NCI-H748 (cell line): ENCODE results near the gene IFITM1.
"Not testable (repeated sequence)": the region's sequence is repeated elsewhere in the genome, so short reads cannot be mapped to it uniquely, and the experiment has no call there.

Experiments used
- DNase-seq: peaks from one replicate; lab custom pipeline; 2025; ENCODE audit not compliant: unreplicated experiment; lab: John Stamatoyannopoulos, UW

The IFITM1 gene

DNA sequence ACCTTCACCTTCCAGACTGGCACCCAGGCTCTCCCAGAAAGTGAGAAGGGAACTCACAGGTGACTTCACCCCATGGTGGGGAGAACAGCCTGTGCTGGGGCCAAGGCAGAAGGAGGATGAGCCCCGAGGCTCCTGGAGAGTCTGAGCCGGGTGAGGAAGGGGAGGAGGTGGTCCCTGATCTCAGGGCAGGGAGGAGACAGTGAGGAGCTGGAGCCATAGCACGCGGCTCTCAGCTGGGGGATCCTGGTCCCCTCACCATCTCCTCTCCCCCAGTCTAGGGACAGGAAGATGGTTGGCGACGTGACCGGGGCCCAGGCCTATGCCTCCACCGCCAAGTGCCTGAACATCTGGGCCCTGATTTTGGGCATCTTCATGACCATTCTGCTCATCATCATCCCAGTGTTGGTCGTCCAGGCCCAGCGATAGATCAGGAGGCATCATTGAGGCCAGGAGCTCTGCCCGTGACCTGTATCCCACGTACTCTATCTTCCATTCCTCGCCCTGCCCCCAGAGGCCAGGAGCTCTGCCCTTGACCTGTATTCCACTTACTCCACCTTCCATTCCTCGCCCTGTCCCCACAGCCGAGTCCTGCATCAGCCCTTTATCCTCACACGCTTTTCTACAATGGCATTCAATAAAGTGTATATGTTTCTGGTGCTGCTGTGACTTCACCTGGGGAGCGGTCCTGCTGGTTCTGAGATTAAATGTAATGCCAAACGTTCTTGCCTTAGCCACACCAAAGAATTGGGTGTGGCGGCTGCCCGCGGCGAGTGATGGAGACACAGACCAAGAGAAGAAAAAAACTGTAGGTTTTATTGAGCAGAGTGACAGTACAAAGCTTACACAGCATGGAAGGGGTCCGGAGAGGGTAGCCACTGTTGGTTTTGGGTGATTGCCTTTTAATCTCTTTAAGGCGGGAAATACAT, 4.8 kb upstream of the IFITM1 start:
- not testable (repeated sequence) for DNase-seq

DNA sequence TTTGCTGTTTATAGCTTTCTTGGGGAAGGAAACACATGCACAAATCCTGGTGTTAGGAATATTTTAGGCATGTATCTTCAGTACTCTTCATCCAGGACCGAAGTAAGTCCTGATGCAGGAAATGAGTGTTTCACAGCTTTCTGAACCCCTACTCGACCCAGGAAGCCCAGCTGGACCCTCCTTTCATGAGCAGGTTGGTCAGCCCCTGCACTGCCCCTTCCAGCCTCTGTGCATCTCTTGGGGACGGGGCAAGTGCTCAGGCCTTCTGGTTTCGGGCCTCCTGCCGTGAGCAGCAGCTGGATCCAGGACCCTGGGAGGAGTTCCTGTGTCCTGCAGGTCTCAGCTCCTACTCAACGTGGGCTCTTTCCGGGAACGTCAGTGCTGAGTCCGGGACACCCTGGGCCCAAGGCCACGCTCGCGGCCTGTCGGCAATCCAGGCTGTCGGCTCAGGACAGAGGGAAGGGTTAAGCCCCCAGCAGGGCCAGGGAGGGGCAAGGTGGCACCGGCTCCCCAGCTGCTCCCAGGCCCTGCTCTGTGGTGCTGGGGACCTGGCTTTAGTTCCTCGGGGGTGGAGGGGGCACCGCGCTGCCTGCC, 3.8 kb upstream of the IFITM1 start:
- not testable (repeated sequence) for DNase-seq

DNA sequence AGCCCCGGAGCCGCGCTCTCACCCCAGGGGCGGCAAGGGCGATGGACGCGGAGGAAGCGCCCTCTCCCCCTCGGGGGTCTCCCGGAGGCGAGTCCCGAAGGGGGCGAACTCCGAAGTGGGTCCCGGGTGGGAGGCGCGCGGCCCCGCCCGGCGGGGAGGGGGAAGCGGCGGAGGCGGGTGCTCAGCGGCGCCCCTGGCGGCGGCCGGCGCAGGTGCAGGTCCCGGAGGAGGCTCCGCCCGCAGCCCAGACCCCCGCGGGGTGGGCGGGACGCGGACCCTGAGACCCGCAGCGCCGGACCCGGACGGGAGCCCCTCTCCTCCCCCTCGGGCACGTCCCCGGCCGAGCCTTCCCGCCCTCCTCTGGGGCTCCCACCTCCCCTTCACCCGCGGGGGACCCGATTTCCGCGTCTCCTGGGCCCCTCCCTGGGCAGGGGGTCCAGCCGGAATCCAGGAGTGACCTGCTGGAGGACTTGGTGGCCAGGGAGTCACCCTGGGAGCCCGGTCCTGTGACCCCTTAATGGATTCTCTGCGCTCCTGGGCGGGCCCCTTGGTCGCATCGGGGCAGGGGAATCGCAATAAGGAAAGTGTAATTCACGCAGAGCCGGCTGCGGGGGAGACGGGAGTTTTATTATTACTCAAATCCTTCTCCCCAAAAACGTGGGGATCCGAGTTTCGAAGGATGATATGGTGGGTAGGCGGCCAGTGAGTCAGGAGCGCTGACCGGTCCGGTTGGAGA, 2.7 kb upstream of the IFITM1 start:
- not testable (repeated sequence) for DNase-seq

GRCh38 chr11:312092-312816, 1.6 kb upstream of the IFITM1 start:
- no peak for DNase-seq

- no peak for DNase-seq
Measured at GRCh38 chr11:313304-313786, 495 bp upstream of the IFITM1 start.

DNA sequence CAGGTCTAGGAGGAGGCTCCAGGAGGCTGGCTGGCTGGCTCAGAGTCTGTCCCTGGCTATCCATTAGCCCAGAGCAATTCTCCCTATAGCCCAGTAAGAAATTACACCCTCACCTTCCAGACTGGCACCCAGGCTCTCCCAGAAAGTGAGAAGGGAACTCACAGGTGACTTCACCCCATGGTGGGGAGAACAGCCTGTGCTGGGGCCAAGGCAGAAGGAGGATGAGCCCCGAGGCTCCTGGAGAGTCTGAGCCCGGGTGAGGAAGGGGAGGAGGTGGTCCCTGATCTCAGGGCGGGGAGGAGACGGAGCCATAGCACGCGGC, 675 bp downstream of the IFITM1 start:
- not testable (repeated sequence) for DNase-seq

DNA sequence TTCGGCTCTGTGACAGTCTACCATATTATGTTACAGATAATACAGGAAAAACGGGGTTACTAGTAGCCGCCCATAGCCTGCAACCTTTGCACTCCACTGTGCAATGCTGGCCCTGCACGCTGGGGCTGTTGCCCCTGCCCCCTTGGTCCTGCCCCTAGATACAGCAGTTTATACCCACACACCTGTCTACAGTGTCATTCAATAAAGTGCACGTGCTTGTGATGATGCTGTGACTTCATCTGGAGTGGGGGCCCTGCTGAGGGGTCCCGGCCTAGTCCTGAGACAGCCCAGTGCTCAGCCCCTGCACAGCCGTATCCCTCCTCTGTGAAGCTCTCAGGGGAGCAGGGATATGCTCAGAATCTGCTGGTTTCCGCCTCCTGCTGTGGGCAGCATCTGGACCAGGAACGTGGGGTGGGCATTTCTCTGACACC, 1.2 kb downstream of the IFITM1 start:
- no peak for DNase-seq

- no peak for DNase-seq
Measured at GRCh38 chr11:315516-315994, 1.7 kb downstream of the IFITM1 start.

- no peak for DNase-seq
Measured at GRCh38 chr11:316031-316701, 2.3 kb downstream of the IFITM1 start.

- DNase-seq, result no peak
Measured at GRCh38 chr11:316891-317301, 3.1 kb downstream of the IFITM1 start.

DNA sequence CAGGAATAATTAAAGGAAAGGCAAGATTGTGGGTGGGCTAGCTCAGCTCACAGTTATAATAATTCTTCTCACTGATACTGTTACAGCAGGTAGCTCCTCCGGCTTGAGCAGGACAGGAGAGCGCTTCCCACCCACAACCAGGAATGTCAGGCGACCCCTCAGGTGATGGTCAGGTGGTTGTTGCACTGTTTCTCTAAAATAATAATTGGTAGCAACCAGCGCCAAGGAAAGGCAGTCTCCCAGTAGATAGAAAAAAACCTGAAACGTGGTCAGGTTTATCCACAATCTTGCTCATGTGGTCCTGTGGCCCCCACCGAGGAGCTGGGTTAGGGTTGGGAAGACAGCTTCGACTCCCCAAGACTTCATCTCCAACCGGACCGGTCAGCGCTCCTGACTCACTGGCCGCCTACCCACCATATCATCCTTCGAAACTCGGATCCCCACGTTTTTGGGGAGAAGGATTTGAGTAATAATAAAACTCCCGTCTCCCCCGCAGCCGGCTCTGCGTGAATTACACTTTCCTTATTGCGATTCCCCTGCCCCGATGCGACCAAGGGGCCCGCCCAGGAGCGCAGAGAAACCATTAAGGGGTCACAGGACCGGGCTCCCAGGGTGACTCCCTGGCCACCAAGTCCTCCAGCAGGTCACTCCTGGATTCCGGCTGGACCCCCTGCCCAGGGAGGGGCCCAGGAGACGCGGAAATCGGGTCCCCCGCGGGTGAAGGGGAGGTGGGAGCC, 4.0 kb downstream of the IFITM1 start:
- DNase-seq, result not testable (repeated sequence)

- DNase-seq, result not testable (repeated sequence)
Measured at GRCh38 chr11:318405-319120, 4.7 kb downstream of the IFITM1 start.

- DNase-seq, result not testable (repeated sequence)
Measured at GRCh38 chr11:319121-319887, 5.5 kb downstream of the IFITM1 start.

GRCh38 chr11:319888-320273, 6.0 kb downstream of the IFITM1 start:
- DNase-seq, result not testable (repeated sequence)

- no peak for DNase-seq
Measured at GRCh38 chr11:324156-324555, 10.3 kb downstream of the IFITM1 start.

- not testable (repeated sequence) for DNase-seq
Measured at GRCh38 chr11:324593-325517, 11.0 kb downstream of the IFITM1 start.
